Peyer's patch (tissue), 4 donors: Measurements from ENCODE around the gene ACOX2. TPM values are rescaled to one million over a fixed set of nuclear protein-coding genes. Genes with fewer than 3 reads are reported as not detected.

Experiments
- DNase-seq, 3 donors: peaks; one replicate each; pipeline ENCODE4 v3.0.0-alpha.2; 2017 to 2019
- H3K27ac ChIP-seq, 4 donors: fragments of 200-600 bp; sonication (generic); one replicate each; pipeline ENCODE4 v1.5.1; 2016 to 2019
- H3K27me3 ChIP-seq, 2 donors: fragments of 200-600 bp; sonication (generic); one replicate each; pipeline ENCODE4 v1.5.1; 2019
- H3K36me3 ChIP-seq, 3 donors: fragments of 200-600 bp; sonication (generic); one replicate each; pipeline ENCODE4 v1.5.1; 2016 to 2019
- H3K4me1 ChIP-seq, 4 donors: fragments of 200-600 bp; sonication (generic); one replicate each; pipeline ENCODE4 v1.5.1; 2016 to 2019
- H3K4me3 ChIP-seq, 4 donors: fragments of 200-600 bp; sonication (generic); 1 replicate in 3 of 4; 2 replicates in 1 of 4; pipeline ENCODE4 v1.5.1; 2016 to 2019; ENCODE audit warnings: mild to moderate bottlenecking in 1 of 4
- H3K9me3 ChIP-seq, 4 donors: fragments of 200-600 bp; sonication (generic); one replicate each; pipeline ENCODE4 v1.5.1; 2016 to 2019; ENCODE audit warnings: mild to moderate bottlenecking in 1 of 4
- CTCF ChIP-seq, 6 experiments: fragments of 450-650 bp in 4 of 6; fragments of 200-600 bp in 2 of 6; sonication (generic) in 1 of 6; IDR thresholded peaks; one replicate each; pipeline ENCODE4 v1.5.1; 2017 to 2019; ENCODE audit warnings: antibody characterized with exemption in 6 of 6, mild to moderate bottlenecking in 3 of 6, moderate library complexity in 1 of 6
- POLR2A ChIP-seq, 2 donors: fragments of 450-650 bp; IDR thresholded peaks; one replicate each; pipeline ENCODE4 v1.5.1; 2017; ENCODE audit warnings: antibody characterized with exemption in 2 of 2, mild to moderate bottlenecking in 2 of 2, moderate library complexity in 2 of 2
- total RNA-seq, 4 donors: library from RNA; depleted of rRNA; stranded (reverse); fragments of >200 nt; gene quantifications; one replicate each; pipeline ENCODE4 v1.1.0, GENCODE V29; 2016

Gene ACOX2
- total RNA-seq, 4 donors from 2014 or later, result 54.5 to 162 (median 142) TPM

GRCh38 chr3:58487140-58487886, 49.7 kb downstream of the ACOX2 start:
- Histone ChIP-seq H3K27ac (no peak overlapping the region), H3K4me3 (peak overlapping the region in 1 of 4 donors; percentile 8), H3K9me3 (no peaks in the 10 kb centered on the region)

GRCh38 chr3:58485801-58486435, 51.1 kb downstream of the ACOX2 start:
- H3K27me3 ChIP-seq, result no peaks in the 10 kb centered on the region
- H3K4me3 ChIP-seq, result no peak overlapping the region
- H3K36me3 ChIP-seq, result no peaks in the 10 kb centered on the region
- DNase-seq, result no peak
- H3K27ac ChIP-seq, result no peak overlapping the region
- H3K9me3 ChIP-seq, result no peaks in the 10 kb centered on the region
- TF ChIP-seq CTCF (IDR thresholded peaks at IDR 0.05), result no peak
- TF ChIP-seq POLR2A (IDR thresholded peaks at IDR 0.05), result no peak
- H3K4me1 ChIP-seq, result peaks cover 0 to 2% (median 0%) of the 10 kb centered on the region in 4 donors

More at GRCh38 chr3:58487140-58487886, 49.7 kb downstream of the ACOX2 start:
- Histone ChIP-seq H3K36me3 (no peaks in the 10 kb centered on the region), H3K27me3 (no peaks in the 10 kb centered on the region), H3K4me1 (peaks cover 0 to 8% (median 0%) of the 10 kb centered on the region in 4 donors)
- TF ChIP-seq CTCF (IDR thresholded peaks at IDR 0.05) (no peak), POLR2A (IDR thresholded peaks at IDR 0.05) (no peak)
- no peak for DNase-seq

GRCh38 chr3:58484722-58485069, 52.3 kb downstream of the ACOX2 start:
- Histone ChIP-seq H3K27me3 (no peaks in the 10 kb centered on the region), H3K4me1 (no peaks in the 10 kb centered on the region), H3K27ac (no peak overlapping the region), H3K9me3 (no peaks in the 10 kb centered on the region), H3K36me3 (no peaks in the 10 kb centered on the region), H3K4me3 (no peak overlapping the region)
- DNase-seq, result no peak
- TF ChIP-seq CTCF (IDR thresholded peaks at IDR 0.05) (no peak), POLR2A (IDR thresholded peaks at IDR 0.05) (no peak)

GRCh38 chr3:58484045-58484721, 52.8 kb downstream of the ACOX2 start:
- H3K36me3 ChIP-seq, result no peaks in the 10 kb centered on the region
- no peak overlapping the region for H3K4me3 ChIP-seq
- H3K27ac ChIP-seq, result no peak overlapping the region
- DNase-seq, result no peak
- TF ChIP-seq CTCF (IDR thresholded peaks at IDR 0.05), result no peak
- TF ChIP-seq POLR2A (IDR thresholded peaks at IDR 0.05), result no peak
- H3K27me3 ChIP-seq, result no peaks in the 10 kb centered on the region
- H3K9me3 ChIP-seq, result no peaks in the 10 kb centered on the region
- H3K4me1 ChIP-seq, result no peaks in the 10 kb centered on the region

DNA sequence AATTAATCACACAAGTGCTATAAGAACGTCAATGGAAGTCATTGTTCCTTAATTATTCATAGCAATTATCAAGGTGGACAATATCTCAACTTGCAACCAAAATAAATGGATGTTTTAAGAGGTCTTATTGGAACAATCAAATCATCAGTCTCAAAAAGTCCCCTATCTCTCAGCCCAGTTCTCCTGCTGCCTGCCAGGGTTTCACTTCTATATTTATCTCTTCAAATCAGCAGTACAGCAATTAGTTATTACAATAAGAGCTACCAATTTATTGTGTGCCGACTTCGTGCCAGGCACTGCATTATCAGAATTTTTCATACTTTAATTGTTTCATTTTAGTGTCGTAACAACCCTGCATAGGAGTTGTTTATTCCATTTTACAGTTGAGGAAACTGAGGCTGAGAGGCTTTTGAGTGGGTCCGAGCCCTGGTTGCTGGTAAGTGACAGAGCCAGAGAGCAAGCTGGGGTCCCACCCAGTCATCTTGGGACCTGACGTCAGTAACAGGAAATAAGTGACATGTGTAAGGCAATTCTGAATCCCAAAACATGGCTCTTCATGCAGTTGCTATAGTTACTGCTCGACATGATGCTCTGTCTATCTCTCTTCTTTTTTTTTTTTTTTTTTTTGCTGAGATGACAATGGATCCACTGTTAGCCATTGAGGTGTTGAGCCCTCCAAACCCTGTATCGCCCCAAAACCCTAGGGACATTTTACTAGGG, 53.9 kb downstream of the ACOX2 start:
- Histone ChIP-seq H3K27ac (no peak overlapping the region), H3K27me3 (no peaks in the 10 kb centered on the region), H3K4me1 (no peaks in the 10 kb centered on the region), H3K9me3 (no peaks in the 10 kb centered on the region), H3K4me3 (no peak overlapping the region), H3K36me3 (no peaks in the 10 kb centered on the region)
- DNase-seq, result no peak
- TF ChIP-seq POLR2A (IDR thresholded peaks at IDR 0.05) (no peak), CTCF (IDR thresholded peaks at IDR 0.05) (no peak)
